Nephron progenitor cell (in vitro differentiated cells): ENCODE data around the gene ARMH3.

Experiments used
- DNase-seq: peaks from one replicate; pipeline ENCODE4 v3.0.0; 2021
- H3K27ac Mint-ChIP-seq: 2 replicates; pipeline ENCODE4 v1.8.0; 2021; ENCODE audit warnings: mild to moderate bottlenecking, moderate library complexity, mixed read lengths
- H3K27me3 Mint-ChIP-seq: 2 replicates; pipeline ENCODE4 v1.8.0; 2021; ENCODE audit warnings: mild to moderate bottlenecking, low read depth, mixed read lengths; ENCODE audit not compliant: poor library complexity
- H3K36me3 Mint-ChIP-seq: 2 replicates; pipeline ENCODE4 v1.8.0; 2021; ENCODE audit warnings: low read depth, mixed read lengths
- H3K4me1 Mint-ChIP-seq: 2 replicates; pipeline ENCODE4 v1.8.0; 2021; ENCODE audit warnings: mixed read lengths
- H3K4me3 Mint-ChIP-seq: 2 replicates; pipeline ENCODE4 v1.8.0; 2021; ENCODE audit warnings: mild to moderate bottlenecking, moderate library complexity, mixed read lengths
- H3K9me3 Mint-ChIP-seq: 2 replicates; pipeline ENCODE4 v1.8.0; 2021; ENCODE audit warnings: mild to moderate bottlenecking, moderate library complexity, mixed read lengths
- CTCF ChIP-seq: fragments of 200-600 bp; sonication (generic); IDR thresholded peaks from 2 replicates; pipeline ENCODE4 v1.5.0; 2021; ENCODE audit warnings: antibody characterized with exemption

ARMH3 gene

DNA sequence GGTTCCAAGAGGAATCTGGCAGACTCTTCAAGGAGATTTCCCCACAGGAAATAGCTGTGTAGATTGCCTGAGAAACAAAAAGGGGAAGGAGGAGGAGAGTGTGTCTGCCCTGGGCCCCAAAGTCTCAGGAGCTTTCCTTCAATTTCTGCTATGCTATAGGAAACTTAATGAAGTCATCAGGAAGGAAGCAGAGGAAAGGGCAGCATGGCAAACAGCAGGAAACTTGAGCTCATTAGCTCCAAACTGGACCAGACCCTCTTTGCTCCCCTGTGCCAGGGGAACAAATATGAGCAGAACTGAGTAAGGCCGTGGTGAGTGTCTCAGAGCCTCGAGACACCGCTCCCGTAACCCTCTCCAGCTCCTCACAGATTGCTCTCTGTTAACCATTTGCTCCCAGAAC, 207.6 kb downstream of the ARMH3 start:
- H3K27ac Mint-ChIP-seq = peak overlapping the region; percentile 81
- DNase-seq = no peak
- peaks cover 9% of the 10 kb centered on the region for H3K36me3 Mint-ChIP-seq
- peaks cover 58% of the 10 kb centered on the region for H3K4me1 Mint-ChIP-seq
- peaks cover 28% of the 10 kb centered on the region for H3K27me3 Mint-ChIP-seq
- no peak for TF ChIP-seq CTCF
- no peaks in the 10 kb centered on the region for H3K9me3 Mint-ChIP-seq
- no peak overlapping the region for H3K4me3 Mint-ChIP-seq

DNA sequence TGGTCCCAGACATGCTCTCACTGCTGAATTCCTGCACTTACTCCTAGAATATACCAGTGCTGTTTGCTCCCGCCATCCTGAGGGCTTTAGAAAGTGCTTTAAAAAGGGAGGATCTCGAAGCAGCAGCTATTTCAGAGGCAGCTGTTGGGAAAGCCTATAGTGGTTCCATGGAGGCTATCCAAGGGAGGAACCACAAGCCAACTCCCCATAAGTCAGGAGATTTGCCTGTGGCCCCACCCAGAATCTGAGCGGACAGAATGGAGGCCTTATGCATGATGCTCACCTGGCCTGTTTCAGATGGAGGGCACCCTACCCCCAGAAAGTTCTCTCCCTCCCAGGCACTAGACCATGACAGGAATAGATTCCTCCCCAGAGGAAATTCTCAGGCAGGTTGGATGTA, 210.1 kb downstream of the ARMH3 start:
- Mint-ChIP-seq H3K36me3 (peaks cover 9% of the 10 kb centered on the region), H3K4me3 (no peak overlapping the region), H3K27ac (no peak overlapping the region), H3K9me3 (no peaks in the 10 kb centered on the region), H3K27me3 (peaks cover 50% of the 10 kb centered on the region), H3K4me1 (peaks cover 58% of the 10 kb centered on the region)
- no peak for DNase-seq
- no peak for TF ChIP-seq CTCF

DNA sequence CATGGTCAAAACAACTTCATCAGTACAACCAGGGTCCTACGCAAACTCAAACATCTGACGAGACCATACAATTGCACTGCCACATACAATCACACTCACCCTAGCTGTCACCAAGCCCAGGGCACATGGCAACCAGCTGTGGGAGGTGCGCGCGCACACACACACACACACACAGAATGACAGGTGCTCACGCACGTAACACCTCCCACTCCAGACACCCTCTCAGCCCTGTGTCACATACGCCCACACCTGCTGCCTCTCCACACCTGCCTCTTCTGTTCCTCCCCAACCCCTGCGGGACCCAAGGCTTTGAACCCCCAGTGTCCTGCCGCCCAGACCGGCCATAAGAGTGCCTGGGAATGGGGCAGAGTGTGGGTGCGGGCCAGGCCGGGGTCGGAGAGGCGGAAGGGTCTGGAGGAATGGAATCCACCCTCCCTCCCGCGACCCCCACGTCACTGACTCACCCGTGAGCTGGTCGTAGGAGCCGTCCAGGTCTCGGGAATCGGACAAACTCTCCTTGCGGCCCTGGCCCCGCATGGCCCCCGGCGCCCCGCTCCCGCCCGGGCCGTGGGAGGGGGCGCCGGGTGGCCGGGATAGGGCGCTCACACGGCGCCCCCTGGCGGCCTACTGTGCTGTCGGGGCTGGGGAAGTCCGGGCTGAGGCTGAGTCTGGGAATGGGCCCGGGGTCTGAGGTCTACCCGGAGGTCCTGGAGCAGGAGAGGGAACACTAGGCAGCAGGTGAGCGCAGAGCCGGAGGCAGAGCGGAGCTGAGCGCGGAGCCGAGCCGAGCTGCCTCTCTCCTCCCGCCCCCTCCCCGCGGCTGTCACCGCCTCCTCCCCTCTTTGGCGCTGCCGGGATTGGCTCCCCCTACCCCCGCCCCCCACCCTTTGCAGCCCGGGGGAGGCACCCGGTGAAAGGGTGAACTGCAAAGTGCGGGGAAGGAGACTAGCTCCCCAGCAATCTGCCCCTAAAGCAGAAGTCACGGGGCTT, 212.6 kb downstream of the ARMH3 start, which contains the start of gene KCNIP2:
TSS of gene KCNIP2 (minus strand) at position 769 of the 990 bp plus-strand sequence. CDS start at position 537, 232 bp downstream.
- Mint-ChIP-seq H3K27me3 (peaks cover 56% of the 10 kb centered on the region), H3K36me3 (peaks cover 9% of the 10 kb centered on the region), H3K4me1 (peaks cover 59% of the 10 kb centered on the region), H3K4me3 (peak within 1 kb of the TSS; percentile 79), H3K9me3 (no peaks in the 10 kb centered on the region), H3K27ac (no peak within 1 kb of the TSS)
- TF ChIP-seq CTCF = peak; percentile 65
- DNase-seq = peak; percentile 71

DNA sequence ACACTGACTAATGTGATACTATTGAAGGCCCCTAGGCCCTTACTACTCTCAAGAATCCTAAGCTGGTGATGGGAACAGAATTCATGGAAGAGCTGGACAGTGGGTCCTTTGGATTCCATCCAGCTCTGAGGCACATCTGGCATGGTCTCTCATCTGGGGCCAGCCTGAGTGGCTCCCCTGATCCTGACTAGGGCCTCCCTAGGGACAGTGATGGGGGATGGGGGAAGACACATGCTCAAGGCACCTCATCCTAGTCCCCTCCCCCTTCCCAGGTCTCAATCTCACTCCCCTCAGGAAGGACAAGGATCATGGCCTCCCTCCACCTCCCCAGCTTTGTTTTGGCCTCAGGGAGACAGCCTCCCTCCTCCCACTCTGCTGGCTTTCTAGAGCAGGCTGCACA, 214.1 kb downstream of the ARMH3 start:
- Mint-ChIP-seq H3K4me1 (peaks cover 57% of the 10 kb centered on the region), H3K27ac (no peak overlapping the region)

GRCh38 chr10:101840741-101841453, 215.1 kb downstream of the ARMH3 start:
- DNase-seq = peak; percentile 95
- TF ChIP-seq CTCF = peak; percentile 92
- H3K4me3 Mint-ChIP-seq = peak overlapping the region; percentile 75
- no peaks in the 10 kb centered on the region for H3K36me3 Mint-ChIP-seq
- no peaks in the 10 kb centered on the region for H3K9me3 Mint-ChIP-seq
- no peak overlapping the region for H3K27ac Mint-ChIP-seq
- H3K4me1 Mint-ChIP-seq = peaks cover 57% of the 10 kb centered on the region
- peaks cover 53% of the 10 kb centered on the region for H3K27me3 Mint-ChIP-seq

More for the DNA sequence above, 214.1 kb downstream of the ARMH3 start:
- no peak for TF ChIP-seq CTCF
- no peaks in the 10 kb centered on the region for H3K36me3 Mint-ChIP-seq
- H3K9me3 Mint-ChIP-seq = no peaks in the 10 kb centered on the region
- H3K4me3 Mint-ChIP-seq = no peak overlapping the region
- peaks cover 53% of the 10 kb centered on the region for H3K27me3 Mint-ChIP-seq
- DNase-seq = no peak
